Chondrocyte (in vitro differentiated cells): ENCODE measurements around the gene CABLES1. TPM values are rescaled to one million over a fixed set of nuclear protein-coding genes. Genes with fewer than 3 reads are reported as not detected.

Experiments used
- DNase-seq: peaks from one replicate; pipeline ENCODE4 v3.0.0; 2021; ENCODE audit warnings: mixed read lengths, low spot score
- H3K27ac Mint-ChIP-seq: one replicate; pipeline ENCODE4 v1.8.0; 2021; ENCODE audit warnings: mild to moderate bottlenecking, moderate library complexity, mixed read lengths; ENCODE audit not compliant: unreplicated experiment
- H3K27me3 Mint-ChIP-seq: 2 replicates; pipeline ENCODE4 v1.8.0; 2021; ENCODE audit warnings: low read depth, mixed read lengths
- H3K36me3 Mint-ChIP-seq: 2 replicates; pipeline ENCODE4 v1.8.0; 2021; ENCODE audit warnings: low read depth, mixed read lengths
- H3K4me1 Mint-ChIP-seq: 2 replicates; pipeline ENCODE4 v1.8.0; 2021; ENCODE audit warnings: low read depth, mild to moderate bottlenecking, mixed read lengths
- H3K4me3 Mint-ChIP-seq: one replicate; pipeline ENCODE4 v1.8.0; 2021; ENCODE audit warnings: mild to moderate bottlenecking, moderate library complexity, mixed read lengths; ENCODE audit not compliant: unreplicated experiment
- H3K9me3 Mint-ChIP-seq: 2 replicates; pipeline ENCODE4 v1.8.0; 2021; ENCODE audit warnings: low read depth, mixed read lengths
- total RNA-seq: library from RNA; stranded (reverse); gene quantifications from 3 replicates; pipeline ENCODE4 v1.2.1, GENCODE V29; 2021
- TF ChIP-seq, protein P1 (sequence below): fragments of 200-600 bp; sonication (generic); IDR thresholded peaks from 2 replicates; pipeline ENCODE4 v1.5.0; 2021; ENCODE audit warnings: antibody characterized with exemption, mild to moderate bottlenecking, moderate library complexity

Gene CABLES1
- total RNA-seq, 1 donor from 2014 or later = 29.3 TPM

DNA sequence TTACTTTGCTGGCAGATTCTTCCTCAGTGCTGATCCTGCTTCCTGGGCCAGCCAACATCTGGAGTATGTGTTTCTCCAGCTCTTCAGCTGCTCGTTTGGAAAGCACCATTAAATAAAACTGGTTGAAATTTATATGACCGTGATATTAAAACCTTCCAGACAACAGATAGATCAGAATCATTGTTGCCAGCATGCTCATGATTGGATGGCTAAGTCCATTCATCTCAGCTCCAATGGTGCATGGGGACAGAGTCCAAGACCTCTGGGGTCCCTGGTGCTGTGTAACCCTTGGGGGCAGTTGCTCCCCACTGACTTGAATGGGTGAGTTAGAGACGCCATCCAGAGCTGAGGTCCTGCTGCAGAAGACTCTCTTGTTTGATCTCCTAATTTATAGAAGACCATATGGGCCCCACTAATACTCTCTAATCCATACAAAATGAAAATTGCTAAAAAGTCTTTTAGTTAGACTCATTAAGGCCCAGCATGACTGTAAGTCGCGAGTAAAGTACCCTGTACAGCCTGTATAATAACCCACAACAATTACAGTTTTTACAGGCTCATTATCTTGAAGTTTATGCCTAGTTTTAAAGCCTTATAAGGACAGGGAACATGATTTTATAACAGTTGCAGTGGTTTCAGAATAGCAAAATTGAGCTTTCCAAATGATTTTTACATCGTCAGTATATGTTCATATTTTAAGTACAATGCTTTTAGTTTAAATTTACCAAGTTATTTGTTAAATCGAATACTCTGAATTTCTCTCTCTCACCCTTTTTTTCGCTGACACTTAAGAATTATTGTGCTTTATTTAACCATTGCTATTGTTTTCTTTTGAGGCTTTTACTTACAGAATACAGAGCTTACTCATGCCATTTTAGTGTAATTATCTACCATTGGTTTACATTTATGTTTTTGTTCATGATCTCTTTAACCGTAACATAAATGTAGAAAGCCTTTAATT, 60.0 kb downstream of the CABLES1 start:
- H3K27me3 Mint-ChIP-seq = no peaks in the 10 kb centered on the region
- H3K4me3 Mint-ChIP-seq = no peak overlapping the region
- H3K27ac Mint-ChIP-seq = no peak overlapping the region
- TF ChIP-seq, protein P1, sequence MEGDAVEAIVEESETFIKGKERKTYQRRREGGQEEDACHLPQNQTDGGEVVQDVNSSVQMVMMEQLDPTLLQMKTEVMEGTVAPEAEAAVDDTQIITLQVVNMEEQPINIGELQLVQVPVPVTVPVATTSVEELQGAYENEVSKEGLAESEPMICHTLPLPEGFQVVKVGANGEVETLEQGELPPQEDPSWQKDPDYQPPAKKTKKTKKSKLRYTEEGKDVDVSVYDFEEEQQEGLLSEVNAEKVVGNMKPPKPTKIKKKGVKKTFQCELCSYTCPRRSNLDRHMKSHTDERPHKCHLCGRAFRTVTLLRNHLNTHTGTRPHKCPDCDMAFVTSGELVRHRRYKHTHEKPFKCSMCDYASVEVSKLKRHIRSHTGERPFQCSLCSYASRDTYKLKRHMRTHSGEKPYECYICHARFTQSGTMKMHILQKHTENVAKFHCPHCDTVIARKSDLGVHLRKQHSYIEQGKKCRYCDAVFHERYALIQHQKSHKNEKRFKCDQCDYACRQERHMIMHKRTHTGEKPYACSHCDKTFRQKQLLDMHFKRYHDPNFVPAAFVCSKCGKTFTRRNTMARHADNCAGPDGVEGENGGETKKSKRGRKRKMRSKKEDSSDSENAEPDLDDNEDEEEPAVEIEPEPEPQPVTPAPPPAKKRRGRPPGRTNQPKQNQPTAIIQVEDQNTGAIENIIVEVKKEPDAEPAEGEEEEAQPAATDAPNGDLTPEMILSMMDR = no peak
- peaks cover 38% of the 10 kb centered on the region for H3K4me1 Mint-ChIP-seq
- peaks cover 21% of the 10 kb centered on the region for H3K36me3 Mint-ChIP-seq
- no peak for DNase-seq
- no peaks in the 10 kb centered on the region for H3K9me3 Mint-ChIP-seq

DNA sequence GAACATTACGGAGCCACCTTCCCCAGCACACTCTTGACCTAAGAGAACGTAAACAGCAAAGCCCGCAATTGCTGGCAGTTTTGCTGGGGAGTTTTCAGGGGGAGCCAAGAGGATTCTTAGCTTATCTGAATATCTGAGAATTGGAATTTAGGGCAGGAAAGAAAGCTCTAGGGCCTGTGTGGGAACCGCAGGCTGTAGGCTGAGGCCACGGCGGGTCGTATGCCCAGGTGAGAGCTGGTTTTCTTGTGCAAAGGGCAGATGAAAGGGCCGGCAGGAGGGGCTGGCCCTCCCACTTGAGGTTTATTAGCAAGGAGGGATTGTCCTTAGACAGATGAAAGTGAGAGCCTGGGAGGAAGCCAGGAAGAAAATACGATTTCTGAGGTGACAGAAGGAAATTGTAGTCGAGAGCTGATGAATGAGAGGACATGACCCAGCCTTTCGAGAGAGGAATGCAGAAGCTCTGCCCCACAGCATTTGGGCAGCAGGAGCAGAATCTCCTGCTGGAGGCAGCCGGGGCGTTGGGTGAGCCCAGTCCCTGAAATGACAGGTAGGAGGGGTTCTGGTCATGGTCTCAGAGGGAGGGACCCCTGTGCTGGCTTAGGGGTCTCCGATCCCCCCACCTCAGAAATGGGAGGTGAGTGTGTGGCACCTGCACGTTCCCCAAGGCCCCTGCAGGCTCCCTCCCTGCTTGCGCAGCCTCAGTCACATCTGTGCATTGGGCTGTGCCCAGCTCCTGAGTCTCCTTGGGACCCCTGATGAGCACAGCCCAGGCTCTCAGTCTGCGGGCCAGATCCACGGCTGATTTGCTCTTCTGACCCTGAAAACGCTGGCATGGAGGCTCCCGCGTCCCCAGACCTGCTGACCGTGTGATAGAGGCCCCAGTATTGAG, 61.1 kb downstream of the CABLES1 start:
- Mint-ChIP-seq H3K4me3 (no peak overlapping the region), H3K9me3 (no peaks in the 10 kb centered on the region), H3K4me1 (peaks cover 38% of the 10 kb centered on the region), H3K36me3 (peaks cover 21% of the 10 kb centered on the region), H3K27me3 (no peaks in the 10 kb centered on the region), H3K27ac (no peak overlapping the region)
- TF ChIP-seq, protein P1 = no peak
- no peak for DNase-seq

DNA sequence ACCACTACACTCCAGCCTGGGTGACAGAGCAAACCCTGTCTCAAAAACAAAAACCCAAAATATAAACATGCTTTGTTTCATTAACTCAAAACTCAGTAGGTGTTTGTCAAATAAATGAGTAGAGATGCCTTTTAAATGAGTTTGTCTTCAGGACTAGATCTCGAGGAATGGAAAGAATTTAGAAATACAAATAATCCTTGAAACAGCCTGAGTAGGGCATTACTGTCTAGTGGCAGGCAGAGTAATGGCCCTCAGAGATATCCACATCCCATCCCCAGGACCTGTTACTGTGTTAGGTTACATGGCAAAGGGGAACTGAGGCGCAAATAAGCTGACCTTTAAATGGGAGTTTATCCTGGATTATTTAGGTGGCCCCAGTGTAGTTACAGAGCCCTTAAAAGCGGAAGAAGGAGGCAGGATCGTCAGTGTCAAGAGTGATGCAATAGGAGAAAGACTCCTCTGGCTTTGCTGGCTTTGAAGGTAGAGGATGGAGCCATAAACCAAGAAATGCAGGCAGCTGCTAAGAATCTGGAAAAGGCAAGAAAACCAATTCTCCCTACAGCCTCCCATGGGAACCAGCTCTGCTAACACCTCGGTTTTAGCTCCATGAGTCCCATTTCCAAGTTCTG, 63.0 kb downstream of the CABLES1 start:
- H3K27ac Mint-ChIP-seq = no peak overlapping the region
- no peaks in the 10 kb centered on the region for H3K9me3 Mint-ChIP-seq
- no peak for DNase-seq
- no peaks in the 10 kb centered on the region for H3K27me3 Mint-ChIP-seq
- H3K4me3 Mint-ChIP-seq = no peak overlapping the region
- H3K4me1 Mint-ChIP-seq = peaks cover 27% of the 10 kb centered on the region
- TF ChIP-seq, protein P1 = no peak
- peaks cover 32% of the 10 kb centered on the region for H3K36me3 Mint-ChIP-seq

DNA sequence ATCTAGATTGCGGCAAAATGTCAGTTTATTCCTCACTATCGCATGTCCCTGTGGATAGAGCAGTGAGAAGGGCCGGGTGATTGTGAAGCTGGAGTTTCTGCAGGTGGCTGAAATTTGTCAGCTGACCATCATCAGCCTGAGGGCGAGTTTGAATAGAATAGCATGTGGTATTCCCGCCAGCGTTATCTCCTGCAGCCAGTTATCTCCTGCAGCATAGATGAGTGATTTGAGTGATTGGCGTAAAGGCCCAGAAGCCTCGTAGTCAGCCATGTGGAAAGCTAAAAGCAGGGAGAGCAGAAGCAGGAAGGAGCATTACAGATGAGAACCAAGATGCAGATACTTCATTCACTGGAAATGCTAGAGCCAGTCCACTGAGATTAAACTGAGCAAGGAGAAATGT, 65.5 kb downstream of the CABLES1 start:
- no peaks in the 10 kb centered on the region for H3K27me3 Mint-ChIP-seq
- TF ChIP-seq, protein P1 = no peak
- peaks cover 13% of the 10 kb centered on the region for H3K4me1 Mint-ChIP-seq
- no peak for DNase-seq
- peaks cover 34% of the 10 kb centered on the region for H3K36me3 Mint-ChIP-seq
- H3K9me3 Mint-ChIP-seq = no peaks in the 10 kb centered on the region
- H3K27ac Mint-ChIP-seq = no peak overlapping the region
- no peak overlapping the region for H3K4me3 Mint-ChIP-seq

DNA sequence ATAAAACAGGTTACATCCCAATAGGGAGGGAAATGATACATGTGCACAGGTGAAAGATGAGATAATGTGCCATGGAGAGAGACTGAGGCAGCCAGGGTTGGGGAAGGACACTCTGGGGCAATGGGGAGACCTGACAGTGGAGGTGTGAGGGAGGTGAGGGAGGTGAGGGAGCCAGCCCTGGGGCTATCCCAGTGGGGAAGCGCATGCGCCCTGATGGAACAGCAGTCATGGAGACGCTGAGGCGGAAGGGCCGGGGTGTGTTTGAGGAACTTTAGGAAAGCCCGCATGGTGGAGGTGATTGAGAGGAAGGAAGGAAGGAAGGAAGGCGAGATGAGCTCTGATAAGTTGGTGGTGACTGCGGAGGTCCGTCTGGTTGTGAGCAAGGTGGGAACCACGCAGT, 66.5 kb downstream of the CABLES1 start:
- Mint-ChIP-seq H3K36me3 (peaks cover 39% of the 10 kb centered on the region), H3K27ac (no peak overlapping the region)

More for the DNA sequence above, 66.5 kb downstream of the CABLES1 start:
- H3K27me3 Mint-ChIP-seq = no peaks in the 10 kb centered on the region
- H3K4me1 Mint-ChIP-seq = peaks cover 13% of the 10 kb centered on the region
- DNase-seq = no peak
- TF ChIP-seq, protein P1 = no peak
- no peaks in the 10 kb centered on the region for H3K9me3 Mint-ChIP-seq
- H3K4me3 Mint-ChIP-seq = no peak overlapping the region
